Mesenchymal stem cell (in vitro differentiated cells and primary cell): ENCODE results near the gene ABCC4.
"Not testable (repeated sequence)": the region's sequence is repeated elsewhere in the genome, so short reads cannot be mapped to it uniquely, and the experiment has no call there.

ENCODE experiments used
- DNase-seq: peaks from one replicate; pipeline ENCODE4 v3.0.0-alpha.2; 2013
- H2AFZ ChIP-seq: one replicate; pipeline ENCODE4 v1.6.1; 2013; ENCODE audit warnings: low read depth, mild to moderate bottlenecking, control low read depth, inconsistent platforms, low read length, moderate library complexity
- H2AK5ac ChIP-seq: 2 replicates; pipeline ENCODE4 v1.6.1; 2013; ENCODE audit warnings: low read length, moderate library complexity, mild to moderate bottlenecking, inconsistent platforms; ENCODE audit not compliant: severe bottlenecking
- H2BK120ac ChIP-seq: one replicate; pipeline ENCODE4 v1.6.1; 2013; ENCODE audit warnings: low read depth, mild to moderate bottlenecking, inconsistent platforms, low read length, moderate library complexity
- H2BK12ac ChIP-seq, 2 experiments: one replicate each; pipeline ENCODE4 v1.6.1; 2013; ENCODE audit warnings: inconsistent platforms in 2 of 2, low read length in 2 of 2, mild to moderate bottlenecking in 2 of 2, moderate library complexity in 2 of 2, control low read depth in 1 of 2
- H2BK15ac ChIP-seq: one replicate; pipeline ENCODE4 v1.6.1; 2013; ENCODE audit warnings: mild to moderate bottlenecking, low read depth, inconsistent platforms; ENCODE audit not compliant: poor library complexity, severe bottlenecking
- H2BK5ac ChIP-seq: 2 replicates; pipeline ENCODE4 v1.6.1; 2013; ENCODE audit warnings: low read depth, mild to moderate bottlenecking, low read length, control low read depth, inconsistent platforms; ENCODE audit not compliant: poor library complexity, severe bottlenecking
- H3K14ac ChIP-seq, 2 experiments: one replicate each; pipeline ENCODE4 v1.6.1; 2013; ENCODE audit warnings: inconsistent platforms in 2 of 2, low read length in 2 of 2, control low read depth in 1 of 2, mild to moderate bottlenecking in 1 of 2, moderate library complexity in 1 of 2
- H3K18ac ChIP-seq, 2 experiments: one replicate each; pipeline ENCODE4 v1.6.1; 2013; ENCODE audit warnings: inconsistent platforms in 2 of 2, low read length in 2 of 2, control low read depth in 1 of 2, low read depth in 1 of 2, mild to moderate bottlenecking in 1 of 2
- H3K23ac ChIP-seq, 2 experiments: one replicate each; pipeline ENCODE4 v1.6.1; 2013; ENCODE audit warnings: inconsistent platforms in 2 of 2, low read length in 2 of 2, mild to moderate bottlenecking in 2 of 2, moderate library complexity in 2 of 2, control low read depth in 1 of 2
- H3K27ac ChIP-seq: 2 replicates; pipeline ENCODE4 v1.5.1; 2013; ENCODE audit warnings: mild to moderate bottlenecking, moderate library complexity, low read length, control low read depth, inconsistent platforms; ENCODE audit not compliant: poor library complexity, severe bottlenecking
- H3K27me3 ChIP-seq, 2 experiments: 2 replicates each; pipeline versions ENCODE4 v1.6.1 to v1.7.0; 2013; ENCODE audit warnings: low read length in 2 of 2, mild to moderate bottlenecking in 2 of 2, moderate library complexity in 2 of 2, control low read depth in 1 of 2, inconsistent platforms in 1 of 2; ENCODE audit not compliant: control insufficient read depth in 1 of 2, insufficient read depth in 1 of 2
- H3K36me3 ChIP-seq, 2 experiments: 2 replicates each; pipeline versions ENCODE4 v1.6.1 to v1.7.0; 2013; ENCODE audit warnings: low read length in 2 of 2, control low read depth in 1 of 2, inconsistent platforms in 1 of 2, low read depth in 1 of 2, mild to moderate bottlenecking in 1 of 2; ENCODE audit not compliant: insufficient read depth in 2 of 2, control insufficient read depth in 1 of 2
- H3K4ac ChIP-seq, 2 experiments: one replicate each; pipeline ENCODE4 v1.6.1; 2013; ENCODE audit warnings: inconsistent platforms in 2 of 2, low read length in 2 of 2, mild to moderate bottlenecking in 2 of 2, moderate library complexity in 2 of 2, control low read depth in 1 of 2, low read depth in 1 of 2
- H3K4me1 ChIP-seq: 2 replicates; pipeline ENCODE4 v1.6.1; 2013; ENCODE audit warnings: low read depth, low read length, control low read depth; ENCODE audit not compliant: control insufficient read depth, insufficient read depth
- H3K4me2 ChIP-seq: 2 replicates; pipeline ENCODE4 v1.6.1; 2013; ENCODE audit warnings: low read length, mild to moderate bottlenecking, inconsistent platforms; ENCODE audit not compliant: poor library complexity, severe bottlenecking
- H3K4me3 ChIP-seq, 2 experiments: 2 replicates each; pipeline versions ENCODE4 v1.5.1 to v1.7.0; 2013; ENCODE audit warnings: low read length in 2 of 2, mild to moderate bottlenecking in 2 of 2, control low read depth in 1 of 2, low read depth in 1 of 2; ENCODE audit not compliant: insufficient read depth in 1 of 2
- H3K79me1 ChIP-seq: replicated peaks from 2 replicates; pipeline ENCODE4 v1.6.1; 2013; ENCODE audit warnings: mild to moderate bottlenecking, control low read depth, low read length, inconsistent platforms; ENCODE audit not compliant: poor library complexity, severe bottlenecking
- H3K9ac ChIP-seq: 2 replicates; pipeline ENCODE4 v1.7.0; 2013; ENCODE audit warnings: mild to moderate bottlenecking, low read length, moderate library complexity
- H3K9me3 ChIP-seq: 2 replicates; pipeline ENCODE4 v1.7.0; 2013; ENCODE audit warnings: mild to moderate bottlenecking, low read length; ENCODE audit not compliant: control insufficient read depth
- H4K8ac ChIP-seq: one replicate; pipeline ENCODE4 v1.6.1; 2013; ENCODE audit warnings: inconsistent platforms, mild to moderate bottlenecking, low read length, moderate library complexity
- H4K91ac ChIP-seq: one replicate; pipeline ENCODE4 v1.6.1; 2013; ENCODE audit warnings: mild to moderate bottlenecking, low read length, inconsistent platforms
- WGBS: methylation state at CpG from one replicate; pipeline ENCODE4 v1.1.7; 2013; ENCODE audit warnings: mixed read lengths; 5-methylcytosine and 5-hydroxymethylcytosine counted together

Gene ABCC4

GRCh38 chr13:95174517-95174916 is 126.7 kb downstream of the ABCC4 start:
- no peak overlapping the region for H2AK5ac ChIP-seq
- no peak overlapping the region for H3K4me2 ChIP-seq
- peaks cover 43% of the 10 kb centered on the region for H3K79me1 ChIP-seq
- H2BK12ac ChIP-seq = no peak overlapping the region
- H3K36me3 ChIP-seq = peaks cover 32 to 47% of the 10 kb centered on the region in 2 experiments
- no peak overlapping the region for H3K4ac ChIP-seq
- no peak overlapping the region for H3K14ac ChIP-seq
- H2BK15ac ChIP-seq = no peak overlapping the region
- H3K9ac ChIP-seq = no peak overlapping the region
- no peak overlapping the region for H2BK5ac ChIP-seq
- no peak overlapping the region for H3K4me3 ChIP-seq
- H3K23ac ChIP-seq = no peak overlapping the region
- no peak overlapping the region for H3K27ac ChIP-seq
- WGBS = 95% methylated on average over 14 of the region's 14 CpGs
- no peaks in the 10 kb centered on the region for H3K27me3 ChIP-seq
- no peak overlapping the region for H3K18ac ChIP-seq
- H4K8ac ChIP-seq = no peak overlapping the region
- H2AFZ ChIP-seq = no peak overlapping the region
- no peaks in the 10 kb centered on the region for H3K4me1 ChIP-seq
- DNase-seq = no peak
- no peak overlapping the region for H2BK120ac ChIP-seq
- H3K9me3 ChIP-seq = no peaks in the 10 kb centered on the region
- no peak overlapping the region for H4K91ac ChIP-seq

- Histone ChIP-seq H3K14ac (no peak overlapping the region), H3K79me1 (peaks cover 31% of the 10 kb centered on the region), H3K4me3 (no peak overlapping the region), H2BK15ac (no peak overlapping the region), H3K36me3 (peaks cover 30 to 49% of the 10 kb centered on the region in 2 experiments), H4K91ac (no peak overlapping the region), H3K23ac (no peak overlapping the region), H2AK5ac (no peak overlapping the region), H2AFZ (no peak overlapping the region), H4K8ac (no peak overlapping the region), H3K18ac (no peak overlapping the region), H3K9me3 (no peaks in the 10 kb centered on the region), H3K9ac (no peak overlapping the region), H3K4me2 (no peak overlapping the region), H3K27ac (no peak overlapping the region), H2BK12ac (no peak overlapping the region), H3K27me3 (no peaks in the 10 kb centered on the region), H3K4me1 (no peaks in the 10 kb centered on the region), H2BK120ac (no peak overlapping the region), H3K4ac (no peak overlapping the region), H2BK5ac (no peak overlapping the region)
- DNase-seq = no peak
- WGBS = 97% methylated on average over 6 of the region's 6 CpGs
Measured at GRCh38 chr13:95168191-95168590, 133.1 kb downstream of the ABCC4 start.

- H4K8ac ChIP-seq, H3K18ac ChIP-seq, H3K27ac ChIP-seq, H3K9ac ChIP-seq, H2AK5ac ChIP-seq, DNase-seq, H3K14ac ChIP-seq, H3K4me1 ChIP-seq, H3K9me3 ChIP-seq, H2BK12ac ChIP-seq, H2BK5ac ChIP-seq, H3K4me3 ChIP-seq, H2BK15ac ChIP-seq, H2BK120ac ChIP-seq, H3K23ac ChIP-seq, H4K91ac ChIP-seq, H2AFZ ChIP-seq, H3K27me3 ChIP-seq, H3K4ac ChIP-seq, H3K4me2 ChIP-seq: not testable (repeated sequence)
- Histone ChIP-seq H3K36me3 (peaks cover 25 to 39% of the 10 kb centered on the region in 2 experiments), H3K79me1 (peaks cover 28% of the 10 kb centered on the region)
- 100% methylated on average over 1 of the region's 5 CpGs for WGBS
Measured at GRCh38 chr13:95167003-95167402, 134.2 kb downstream of the ABCC4 start.

DNA sequence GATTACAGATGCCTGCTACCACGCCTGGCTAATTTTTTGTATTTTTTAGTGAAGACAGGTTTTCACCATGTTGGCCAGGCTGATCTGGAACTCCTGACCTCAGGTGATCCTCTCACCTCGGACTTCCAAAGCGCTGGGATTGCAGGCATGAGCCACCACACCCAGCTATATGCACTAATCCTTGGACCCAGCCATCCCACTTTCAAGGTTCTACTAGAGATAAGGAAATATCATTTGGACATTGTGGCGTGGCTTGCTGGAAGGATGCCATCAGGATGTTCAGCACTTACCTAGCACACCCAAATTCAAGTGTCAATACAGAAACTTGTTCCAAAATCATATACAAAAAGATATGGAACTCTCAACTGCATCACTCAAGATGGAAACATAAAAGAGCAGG is 136.4 kb downstream of the ABCC4 start:
- H2BK12ac ChIP-seq = no peak overlapping the region
- WGBS = 97% methylated on average over 4 of the region's 4 CpGs
- no peak overlapping the region for H2BK120ac ChIP-seq
- H3K23ac ChIP-seq = no peak overlapping the region
- H2BK5ac ChIP-seq = no peak overlapping the region
- H3K14ac ChIP-seq = no peak overlapping the region
- H2BK15ac ChIP-seq = no peak overlapping the region
- H2AK5ac ChIP-seq = no peak overlapping the region
- no peak overlapping the region for H3K4me2 ChIP-seq
- peaks cover 40 to 42% of the 10 kb centered on the region in 2 experiments for H3K36me3 ChIP-seq
- H3K4me3 ChIP-seq = no peak overlapping the region
- no peaks in the 10 kb centered on the region for H3K27me3 ChIP-seq
- no peak overlapping the region for H3K4ac ChIP-seq
- H4K8ac ChIP-seq = no peak overlapping the region
- no peak overlapping the region for H2AFZ ChIP-seq
- H3K4me1 ChIP-seq = no peaks in the 10 kb centered on the region
- no peak overlapping the region for H3K27ac ChIP-seq
- H3K9ac ChIP-seq = no peak overlapping the region
- peaks cover 28% of the 10 kb centered on the region for H3K79me1 ChIP-seq
- no peaks in the 10 kb centered on the region for H3K9me3 ChIP-seq
- no peak overlapping the region for H3K18ac ChIP-seq
- DNase-seq = no peak
- H4K91ac ChIP-seq = no peak overlapping the region
